Measurements from ENCODE around the gene MPV17.
A peak's percentile ranks its signal among the peaks of the same experiment; 100 is the strongest.

The MPV17 gene

DNA sequence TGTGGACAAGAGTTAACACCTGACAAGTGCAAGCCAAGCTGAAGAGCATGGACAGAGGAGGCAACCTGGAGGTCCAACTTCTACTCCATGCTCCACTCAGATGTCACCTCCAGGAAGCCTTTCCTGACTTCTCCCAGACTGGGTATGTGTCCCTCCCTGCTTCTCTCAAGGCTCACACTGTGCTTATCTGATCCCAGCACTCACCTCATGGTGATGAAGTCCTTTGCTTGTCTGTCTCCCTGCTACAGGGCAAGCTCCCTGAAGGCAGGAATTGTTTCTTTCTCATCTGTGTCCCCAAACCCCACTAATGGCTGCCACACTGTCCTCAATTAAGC lies 57.4 kb downstream of the MPV17 start:
- DNase-seq (ENCODE audit: low read depth in 2 of 2), result no peak

DNA sequence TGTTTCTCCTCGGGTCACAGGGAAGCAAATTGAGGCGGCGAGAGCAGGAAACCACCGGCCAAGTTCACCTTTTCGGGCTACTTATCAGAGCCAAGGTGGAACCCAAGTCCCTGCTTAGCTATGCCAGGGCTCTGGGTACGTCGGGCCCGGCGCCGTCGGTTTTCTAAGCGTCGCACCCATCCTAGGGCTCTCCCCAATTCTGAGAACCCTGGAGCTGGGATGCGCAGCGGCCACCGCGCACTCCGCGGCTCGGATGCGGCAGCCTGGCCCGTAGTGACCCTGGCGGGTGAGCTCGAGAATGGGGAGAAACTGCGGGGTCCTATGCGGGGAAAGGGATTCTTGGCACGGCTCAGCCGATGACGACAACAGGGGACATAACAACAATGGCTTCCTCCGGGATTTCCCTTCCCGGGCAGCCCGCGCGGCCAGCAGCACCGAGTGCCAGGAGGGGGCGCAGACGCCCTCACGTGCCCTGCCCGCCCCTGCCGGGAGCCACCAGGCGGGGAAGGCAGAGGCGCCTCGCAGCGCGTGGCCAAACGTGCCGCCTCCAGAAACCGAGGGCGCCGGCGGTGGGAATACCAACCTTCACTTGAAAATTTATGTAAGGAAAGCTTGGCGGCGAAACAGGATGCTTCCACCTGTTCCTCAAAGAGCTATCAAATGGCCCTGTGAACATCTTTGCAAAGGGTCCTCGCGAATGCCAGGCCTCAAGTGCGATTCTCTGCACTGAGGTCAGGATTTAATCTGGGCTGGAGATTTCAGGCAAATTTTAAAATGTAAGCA lies 58.0 kb downstream of the MPV17 start:
- peak; percentile 16 to 50 for DNase-seq (ENCODE audit: low read depth in 2 of 2)

DNA sequence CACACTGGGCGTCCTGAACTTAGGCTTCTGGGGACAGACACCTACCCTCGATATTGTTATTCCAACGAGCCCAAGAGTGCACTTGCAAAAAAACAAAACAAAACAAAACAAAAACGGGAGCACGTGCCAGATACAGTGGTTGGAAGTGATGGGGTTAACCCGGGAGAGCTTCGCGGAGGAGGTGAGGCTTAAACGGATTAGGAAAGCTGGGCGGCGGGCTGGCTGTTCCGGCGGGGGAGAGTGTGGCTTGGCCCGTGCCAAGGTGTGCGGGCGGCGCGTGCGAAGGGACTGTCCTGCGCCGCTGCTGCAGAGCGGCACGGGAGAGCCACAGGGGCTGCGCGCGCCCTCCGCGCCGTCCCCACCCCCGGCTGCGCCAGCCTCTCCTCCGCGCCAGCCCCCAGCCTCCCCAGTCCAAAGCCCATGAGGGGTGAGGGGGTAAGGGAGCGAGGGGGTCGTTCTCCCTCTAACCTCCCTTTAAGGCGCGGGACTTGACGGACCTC lies 58.6 kb downstream of the MPV17 start:
- DNase-seq (ENCODE audit: low read depth in 2 of 2), result no peak

DNA sequence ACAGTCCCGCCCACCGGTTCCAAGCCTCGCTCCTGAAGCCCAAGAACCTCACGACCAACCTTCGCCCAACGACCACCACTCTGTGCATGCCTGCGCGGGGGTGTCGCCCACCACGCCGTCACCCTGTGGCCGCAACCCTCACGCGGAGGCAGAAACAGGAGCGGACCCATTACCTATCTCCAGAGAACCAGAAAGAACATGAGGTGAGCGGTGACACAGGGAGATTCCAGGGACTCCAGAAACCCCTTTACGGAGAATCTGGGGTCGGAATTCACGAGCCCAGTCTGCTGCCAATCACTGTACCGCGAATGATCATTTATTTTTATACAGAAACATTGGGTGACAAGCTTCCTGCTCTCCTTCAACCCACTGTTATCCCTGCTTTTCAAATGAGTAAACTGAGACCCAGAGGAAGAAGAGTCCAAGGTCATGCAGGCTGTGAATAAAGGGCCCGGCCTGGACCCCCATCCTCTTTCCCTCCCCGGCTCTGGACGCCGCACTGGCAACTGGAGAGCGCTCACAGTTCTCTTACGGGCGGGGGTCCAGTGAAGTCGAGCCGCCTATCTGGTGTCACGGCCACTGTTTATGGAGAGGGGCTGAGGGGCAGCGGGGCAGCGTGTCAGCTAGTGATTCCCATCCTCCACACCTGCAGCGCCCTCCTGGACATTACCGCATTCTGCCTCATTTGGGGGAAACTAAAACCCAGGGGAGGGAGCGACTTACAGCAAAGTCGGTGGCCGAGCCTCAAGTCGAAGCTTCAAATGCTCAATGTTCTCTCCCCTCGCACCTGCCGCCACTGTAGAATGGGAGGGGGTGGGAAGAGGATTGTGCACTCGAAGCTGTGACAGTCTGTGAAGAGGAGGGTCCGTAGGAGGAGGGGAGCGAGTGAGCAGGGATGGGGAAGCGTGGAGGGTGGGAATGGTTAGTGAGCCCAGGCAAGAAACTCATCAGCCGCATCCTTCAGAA lies 59.3 kb downstream of the MPV17 start:
- no peak for DNase-seq (ENCODE audit: low read depth in 2 of 2)

DNA sequence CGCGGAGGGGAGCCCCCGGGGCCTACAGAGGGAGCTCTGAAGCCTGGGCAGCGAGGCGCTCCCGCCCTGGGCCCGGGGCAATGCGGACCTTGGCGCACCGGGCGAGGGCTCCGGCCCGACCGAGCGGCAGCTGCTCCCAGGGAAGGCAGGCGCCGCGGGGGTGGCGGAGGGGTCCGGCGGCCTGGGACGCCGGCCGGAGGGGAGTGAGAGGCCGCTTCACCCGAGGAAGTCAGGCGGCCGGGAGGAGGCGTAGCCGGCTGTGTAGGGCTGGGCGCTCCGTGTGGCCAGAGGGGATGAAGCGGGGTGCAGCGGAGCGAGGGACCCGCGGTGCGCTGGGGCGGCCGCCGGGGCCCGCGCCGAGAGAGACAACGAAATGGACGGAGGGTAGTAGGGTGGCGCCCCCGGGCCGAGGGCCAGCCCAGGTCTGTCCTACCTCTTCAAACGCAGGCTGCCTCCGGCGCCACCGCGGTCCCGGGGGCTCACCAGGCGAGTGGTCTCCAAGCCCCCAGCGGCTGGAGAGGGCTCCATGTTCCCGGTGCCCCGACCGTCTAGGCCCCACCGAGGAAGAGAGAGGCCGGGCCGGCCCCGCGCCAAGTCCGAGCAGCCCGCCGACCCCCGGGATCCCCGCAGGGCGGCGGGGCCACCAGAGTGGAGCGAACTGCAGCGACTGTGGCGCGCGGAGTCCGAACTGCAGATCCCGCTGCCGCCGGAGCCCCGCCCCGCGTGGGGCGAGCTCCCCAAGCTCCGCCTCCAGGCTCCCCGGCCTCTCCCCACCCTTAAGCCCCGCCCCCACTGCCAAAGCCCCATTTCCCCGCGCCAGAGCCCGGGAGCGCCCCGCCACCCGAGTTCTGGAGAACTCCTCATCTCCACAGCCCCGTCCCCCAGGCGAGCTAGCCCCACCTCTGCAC lies 60.3 kb downstream of the MPV17 start, which contains the start of gene SLC30A3:
Gene SLC30A3 (minus strand): TSS at position 669 of the 908 bp plus-strand sequence. CDS start 141 bp downstream, at position 528.
- DNase-seq (ENCODE audit: low read depth in 2 of 2), result peak; percentile 40 to 50

DNA sequence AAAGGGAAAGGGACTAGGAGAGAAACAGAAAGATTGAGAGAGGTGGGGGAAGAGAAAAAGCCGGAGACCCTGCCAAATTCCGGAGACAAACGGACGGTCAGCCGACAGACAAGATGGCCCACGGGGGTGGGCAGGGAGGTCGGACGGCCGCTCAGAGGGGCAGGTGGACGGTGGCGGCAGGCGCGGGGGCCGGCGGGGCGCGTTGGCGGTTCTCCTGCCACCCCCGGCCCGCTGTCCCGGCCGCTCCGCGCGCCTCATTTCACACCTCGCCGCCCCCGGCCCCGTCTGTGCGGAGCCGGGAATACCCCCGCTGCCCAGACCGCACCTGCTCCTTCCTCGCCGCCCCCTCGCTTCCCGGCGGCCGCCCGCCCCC lies 61.0 kb downstream of the MPV17 start:
- no peak for DNase-seq (ENCODE audit: low read depth in 2 of 2)

DNA sequence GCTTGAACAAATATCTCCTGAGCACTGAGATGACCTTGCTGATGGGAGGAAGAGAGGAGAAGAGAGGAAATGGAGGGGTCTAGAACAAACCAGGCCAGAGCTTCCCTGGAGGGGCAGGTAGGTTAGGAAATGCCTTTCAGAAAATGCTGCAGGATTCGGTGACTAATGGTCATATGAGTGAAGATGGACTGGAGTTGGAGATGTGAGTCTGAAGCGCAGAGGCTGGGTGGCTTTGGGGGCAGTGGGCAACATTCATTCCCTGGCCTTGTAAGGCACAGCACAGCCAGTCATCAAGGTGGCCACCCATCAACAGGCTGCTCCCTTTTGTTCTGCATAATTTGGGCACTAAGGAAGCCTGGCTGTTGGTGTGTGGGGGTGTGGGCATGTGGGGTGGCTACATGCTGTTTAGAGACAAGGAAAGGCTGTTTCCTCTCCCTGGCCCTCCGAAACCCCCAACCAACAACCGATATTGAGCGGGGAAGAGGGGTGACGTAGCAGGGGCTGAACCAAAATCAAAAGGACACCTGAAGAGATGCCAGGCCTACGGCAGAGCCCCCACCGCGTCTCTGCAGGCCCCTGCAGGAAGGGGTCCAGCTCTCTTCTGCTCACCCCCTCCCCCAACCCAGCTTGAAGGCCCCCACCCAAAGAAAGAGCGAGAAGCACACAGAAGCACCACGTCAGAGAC lies 61.5 kb downstream of the MPV17 start:
- DNase-seq (ENCODE audit: low read depth in 2 of 2), result no peak
